OCI-LY1 (cell line): Measurements from ENCODE around the gene PTPRG.

Source experiments
- CTCF ChIP-seq: fragments of 200-600 bp; sonication (generic), shearing (Covaris generic); IDR thresholded peaks from 2 replicates; pipeline ENCODE4 v1.5.1; 2017; ENCODE audit warnings: mild to moderate bottlenecking, antibody characterized with exemption, low read length, moderate library complexity, mixed read lengths
- EZH2 ChIP-seq: fragments of 200-600 bp; sonication (generic), shearing (Covaris generic); IDR thresholded peaks from 2 replicates; pipeline ENCODE4 v1.8.0; 2017; ENCODE audit warnings: borderline replicate concordance, mixed run types, mild to moderate bottlenecking, antibody characterized with exemption, low read length, moderate library complexity, mixed read lengths

GRCh38 chr3:61595288-61595687 lies 33.9 kb downstream of the PTPRG start:
- TF ChIP-seq CTCF, result no peak
- TF ChIP-seq EZH2, result no peak
